ENCODE measurements around the gene RRBP1.
A peak's percentile ranks its signal among the peaks of the same experiment; 100 is the strongest.
"Not testable (repeated sequence)": the region's sequence is repeated elsewhere in the genome, so short reads cannot be mapped to it uniquely, and the experiment has no call there.

Gene RRBP1

GRCh38 chr20:17666481-17666880, 15.6 kb downstream of the RRBP1 start:
- Mint-ChIP-seq H3K27me3 (no peaks in the 10 kb centered on the region), H3K27ac (no peak overlapping the region), H3K36me3 (peaks cover 3% of the 10 kb centered on the region), H3K4me1 (ENCODE audit: low read depth) (peaks cover 34% of the 10 kb centered on the region), H3K9me3 (ENCODE audit: low read depth) (no peaks in the 10 kb centered on the region), H3K4me3 (no peak overlapping the region)

- H3K27ac Mint-ChIP-seq = no peak overlapping the region
- peaks cover 34% of the 10 kb centered on the region for H3K4me1 Mint-ChIP-seq (ENCODE audit: low read depth)
- peak overlapping the region; percentile 40 for H3K4me3 Mint-ChIP-seq
- no peaks in the 10 kb centered on the region for H3K27me3 Mint-ChIP-seq
- H3K9me3 Mint-ChIP-seq (ENCODE audit: low read depth) = no peaks in the 10 kb centered on the region
- H3K36me3 Mint-ChIP-seq = peaks cover 3% of the 10 kb centered on the region
These were observed 16.3 kb downstream of the RRBP1 start for GRCh38 chr20:17665756-17666155.

GRCh38 chr20:17664025-17664633, 17.9 kb downstream of the RRBP1 start:
- H3K4me3 Mint-ChIP-seq = no peak overlapping the region
- H3K27ac Mint-ChIP-seq = no peak overlapping the region
- no peaks in the 10 kb centered on the region for H3K9me3 Mint-ChIP-seq (ENCODE audit: low read depth)
- peaks cover 2% of the 10 kb centered on the region for H3K36me3 Mint-ChIP-seq
- H3K27me3 Mint-ChIP-seq = no peaks in the 10 kb centered on the region
- H3K4me1 Mint-ChIP-seq (ENCODE audit: low read depth) = peaks cover 32% of the 10 kb centered on the region

- peaks cover 32% of the 10 kb centered on the region for H3K4me1 Mint-ChIP-seq (ENCODE audit: low read depth)
- H3K4me3 Mint-ChIP-seq = no peak overlapping the region
- no peaks in the 10 kb centered on the region for H3K27me3 Mint-ChIP-seq
- H3K9me3 Mint-ChIP-seq (ENCODE audit: low read depth) = no peaks in the 10 kb centered on the region
- H3K36me3 Mint-ChIP-seq = peaks cover 5% of the 10 kb centered on the region
- H3K27ac Mint-ChIP-seq = no peak overlapping the region
These were observed 18.6 kb downstream of the RRBP1 start for GRCh38 chr20:17663486-17663885.

- Mint-ChIP-seq H3K27ac (no peak overlapping the region), H3K9me3 (ENCODE audit: low read depth) (no peaks in the 10 kb centered on the region), H3K4me3 (no peak overlapping the region), H3K36me3 (peaks cover 7% of the 10 kb centered on the region), H3K27me3 (no peaks in the 10 kb centered on the region), H3K4me1 (ENCODE audit: low read depth) (peaks cover 32% of the 10 kb centered on the region)
These were observed 19.0 kb downstream of the RRBP1 start for GRCh38 chr20:17663040-17663399.

GRCh38 chr20:17662333-17663039, 19.6 kb downstream of the RRBP1 start:
- no peak overlapping the region for H3K27ac Mint-ChIP-seq
- peaks cover 32% of the 10 kb centered on the region for H3K4me1 Mint-ChIP-seq (ENCODE audit: low read depth)
- H3K4me3 Mint-ChIP-seq = no peak overlapping the region
- H3K9me3 Mint-ChIP-seq (ENCODE audit: low read depth) = no peaks in the 10 kb centered on the region
- H3K27me3 Mint-ChIP-seq = no peaks in the 10 kb centered on the region
- H3K36me3 Mint-ChIP-seq = peaks cover 12% of the 10 kb centered on the region

GRCh38 chr20:17661121-17661744, 20.8 kb downstream of the RRBP1 start:
- Mint-ChIP-seq H3K27ac (no peak overlapping the region), H3K4me1 (ENCODE audit: low read depth) (peaks cover 26% of the 10 kb centered on the region), H3K36me3 (peaks cover 12% of the 10 kb centered on the region), H3K27me3 (no peaks in the 10 kb centered on the region), H3K4me3 (no peak overlapping the region), H3K9me3 (ENCODE audit: low read depth) (no peaks in the 10 kb centered on the region)

- H3K27me3 Mint-ChIP-seq = no peaks in the 10 kb centered on the region
- H3K27ac Mint-ChIP-seq = no peak overlapping the region
- H3K4me1 Mint-ChIP-seq (ENCODE audit: low read depth) = peaks cover 20% of the 10 kb centered on the region
- no peaks in the 10 kb centered on the region for H3K9me3 Mint-ChIP-seq (ENCODE audit: low read depth)
- H3K36me3 Mint-ChIP-seq = peaks cover 12% of the 10 kb centered on the region
- no peak overlapping the region for H3K4me3 Mint-ChIP-seq
These were observed 21.4 kb downstream of the RRBP1 start for GRCh38 chr20:17660667-17661066.

- Mint-ChIP-seq H3K4me1 (ENCODE audit: low read depth) (peaks cover 13% of the 10 kb centered on the region), H3K9me3 (ENCODE audit: low read depth) (no peaks in the 10 kb centered on the region), H3K4me3 (no peak overlapping the region), H3K27me3 (no peaks in the 10 kb centered on the region), H3K27ac (no peak overlapping the region), H3K36me3 (peaks cover 14% of the 10 kb centered on the region)
These were observed 22.2 kb downstream of the RRBP1 start for GRCh38 chr20:17659801-17660200.

GRCh38 chr20:17659344-17659743, 22.7 kb downstream of the RRBP1 start:
- H3K36me3 Mint-ChIP-seq = peaks cover 14% of the 10 kb centered on the region
- not testable (repeated sequence) for H3K4me1 Mint-ChIP-seq (ENCODE audit: low read depth); H3K4me3 Mint-ChIP-seq; H3K27me3 Mint-ChIP-seq; H3K27ac Mint-ChIP-seq; H3K9me3 Mint-ChIP-seq (ENCODE audit: low read depth)

- H3K27ac Mint-ChIP-seq = no peak overlapping the region
- H3K4me3 Mint-ChIP-seq = no peak overlapping the region
- H3K27me3 Mint-ChIP-seq = no peaks in the 10 kb centered on the region
- peaks cover 14% of the 10 kb centered on the region for H3K36me3 Mint-ChIP-seq
- H3K4me1 Mint-ChIP-seq (ENCODE audit: low read depth) = peaks cover 4% of the 10 kb centered on the region
- no peaks in the 10 kb centered on the region for H3K9me3 Mint-ChIP-seq (ENCODE audit: low read depth)
These were observed 23.4 kb downstream of the RRBP1 start for GRCh38 chr20:17658648-17658993.

GRCh38 chr20:17657898-17658647, 24.0 kb downstream of the RRBP1 start:
- Mint-ChIP-seq H3K4me1 (ENCODE audit: low read depth) (peaks cover 4% of the 10 kb centered on the region), H3K9me3 (ENCODE audit: low read depth) (no peaks in the 10 kb centered on the region), H3K36me3 (peaks cover 14% of the 10 kb centered on the region), H3K27ac (no peak overlapping the region), H3K4me3 (no peak overlapping the region), H3K27me3 (no peaks in the 10 kb centered on the region)

- Mint-ChIP-seq H3K9me3 (ENCODE audit: low read depth) (no peaks in the 10 kb centered on the region), H3K27me3 (no peaks in the 10 kb centered on the region), H3K4me3 (no peak overlapping the region), H3K4me1 (ENCODE audit: low read depth) (peaks cover 1% of the 10 kb centered on the region), H3K27ac (no peak overlapping the region), H3K36me3 (peaks cover 14% of the 10 kb centered on the region)
These were observed 24.8 kb downstream of the RRBP1 start for GRCh38 chr20:17657079-17657825.

- H3K36me3 Mint-ChIP-seq = peaks cover 14% of the 10 kb centered on the region
- H3K27me3 Mint-ChIP-seq = no peaks in the 10 kb centered on the region
- no peak overlapping the region for H3K4me3 Mint-ChIP-seq
- no peaks in the 10 kb centered on the region for H3K9me3 Mint-ChIP-seq (ENCODE audit: low read depth)
- no peaks in the 10 kb centered on the region for H3K4me1 Mint-ChIP-seq (ENCODE audit: low read depth)
- no peak overlapping the region for H3K27ac Mint-ChIP-seq
These were observed 26.1 kb downstream of the RRBP1 start for GRCh38 chr20:17655865-17656479.
